A549 (cell line): ENCODE data around the gene TENT4A.

Source experiments
- BHLHE40 ChIP-seq: IDR thresholded peaks from 2 replicates; pipeline ENCODE4 v1.6.1; 2012; ENCODE audit warnings: low read depth, low read length, inconsistent platforms
- HEYL ChIP-seq: fragments of 250-450 bp; sonication (Bioruptor Pico); IDR thresholded peaks from 2 replicates; pipeline ENCODE4 v1.8.0; 2021; ENCODE audit warnings: mild to moderate bottlenecking, moderate library complexity
- JUN ChIP-seq, 2 experiments: fragments of >200 bp; sonication (Bioruptor Twin); formaldehyde crosslinking; IDR thresholded peaks; 2 replicates in 1 of 2; 3 replicates in 1 of 2; pipeline ENCODE4 v1.6.1; 2016 to 2017
- RCOR1 ChIP-seq: fragments of 150-350 bp; IDR thresholded peaks from 2 replicates; pipeline ENCODE4 v1.6.1; 2014; ENCODE audit warnings: antibody characterized with exemption, low read length, low read depth
- SMC3 ChIP-seq: fragments of >200 bp; sonication (Bioruptor Twin); formaldehyde crosslinking; IDR thresholded peaks from 3 replicates; pipeline ENCODE4 v1.6.1; 2018; ENCODE audit warnings: inconsistent platforms
- SREBF2 ChIP-seq: fragments of 450-650 bp; IDR thresholded peaks from 2 replicates; pipeline ENCODE4 v1.6.1; 2014; ENCODE audit warnings: mild to moderate bottlenecking, moderate library complexity
- ZFP36 ChIP-seq: fragments of 450-650 bp; IDR thresholded peaks from 2 replicates; pipeline ENCODE4 v1.6.1; 2014; ENCODE audit warnings: borderline replicate concordance; ENCODE audit not compliant: partially characterized antibody
- TF ChIP-seq, protein P1 (sequence below): fragments of >200 bp; sonication (Bioruptor Twin); formaldehyde crosslinking; IDR thresholded peaks from 3 replicates; pipeline ENCODE4 v1.5.1; 2016

DNA sequence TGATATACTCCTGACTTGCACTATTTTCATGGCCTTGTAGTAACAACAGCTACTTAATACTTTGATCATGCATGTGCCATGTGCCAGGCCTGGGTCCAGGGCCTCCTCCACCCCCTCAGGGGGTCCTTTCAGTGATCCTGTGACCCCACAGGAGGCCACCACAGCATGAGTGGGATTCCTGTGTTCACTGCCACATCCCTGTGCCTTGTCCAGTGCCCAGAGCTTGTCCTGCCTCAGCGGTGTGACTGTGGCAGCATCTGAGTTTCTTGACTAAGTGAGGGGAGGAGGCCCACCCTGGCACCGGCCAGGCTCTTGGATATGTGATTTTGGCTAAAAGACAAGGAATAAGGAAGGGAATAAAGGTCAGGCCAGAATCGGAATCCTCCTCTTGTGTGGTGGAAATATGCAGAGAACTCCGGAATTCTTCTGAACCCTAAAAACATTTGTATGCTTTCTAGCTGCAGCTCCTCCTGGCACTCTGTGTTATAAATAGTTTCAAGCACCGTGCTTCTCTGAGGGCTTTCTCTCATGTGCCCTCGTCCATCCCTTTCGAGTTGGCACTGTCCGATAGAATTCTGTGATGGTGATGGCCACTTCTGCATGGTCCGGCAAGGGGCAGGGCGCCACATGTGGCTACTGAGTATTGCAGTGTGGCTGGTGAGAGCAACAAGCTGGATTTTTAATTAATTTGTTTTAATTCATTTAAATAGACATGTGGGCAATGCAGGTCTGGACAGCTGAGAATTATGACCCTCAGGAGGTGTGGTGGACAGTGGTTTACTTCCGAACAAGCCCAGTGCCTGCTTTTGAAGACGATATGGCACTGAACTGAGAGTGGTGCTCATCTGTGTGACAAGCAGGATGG is 31.8 kb downstream of the TENT4A start:
- TF ChIP-seq SREBF2: no peak
- TF ChIP-seq, protein P1, sequence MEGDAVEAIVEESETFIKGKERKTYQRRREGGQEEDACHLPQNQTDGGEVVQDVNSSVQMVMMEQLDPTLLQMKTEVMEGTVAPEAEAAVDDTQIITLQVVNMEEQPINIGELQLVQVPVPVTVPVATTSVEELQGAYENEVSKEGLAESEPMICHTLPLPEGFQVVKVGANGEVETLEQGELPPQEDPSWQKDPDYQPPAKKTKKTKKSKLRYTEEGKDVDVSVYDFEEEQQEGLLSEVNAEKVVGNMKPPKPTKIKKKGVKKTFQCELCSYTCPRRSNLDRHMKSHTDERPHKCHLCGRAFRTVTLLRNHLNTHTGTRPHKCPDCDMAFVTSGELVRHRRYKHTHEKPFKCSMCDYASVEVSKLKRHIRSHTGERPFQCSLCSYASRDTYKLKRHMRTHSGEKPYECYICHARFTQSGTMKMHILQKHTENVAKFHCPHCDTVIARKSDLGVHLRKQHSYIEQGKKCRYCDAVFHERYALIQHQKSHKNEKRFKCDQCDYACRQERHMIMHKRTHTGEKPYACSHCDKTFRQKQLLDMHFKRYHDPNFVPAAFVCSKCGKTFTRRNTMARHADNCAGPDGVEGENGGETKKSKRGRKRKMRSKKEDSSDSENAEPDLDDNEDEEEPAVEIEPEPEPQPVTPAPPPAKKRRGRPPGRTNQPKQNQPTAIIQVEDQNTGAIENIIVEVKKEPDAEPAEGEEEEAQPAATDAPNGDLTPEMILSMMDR: no peak
- TF ChIP-seq HEYL (CRISPR knock-in tag): no peak
- no peak for TF ChIP-seq SMC3
- TF ChIP-seq RCOR1: no peak
- TF ChIP-seq JUN (IDR thresholded peaks at IDR 0.05): no peak
- TF ChIP-seq BHLHE40: no peak
- TF ChIP-seq ZFP36: no peak
